Gastroesophageal sphincter (tissue), 3 donors: ENCODE data around the gene SUSD2.
"Not testable (repeated sequence)": the region's sequence is repeated elsewhere in the genome, so short reads cannot be mapped to it uniquely, and the experiment has no call there.

Source experiments
- CTCF ChIP-seq, 4 experiments: fragments of 200-600 bp in 2 of 4; fragments of 450-650 bp in 2 of 4; sonication (generic) in 1 of 4; IDR thresholded peaks; one replicate each; pipeline ENCODE4 v1.5.1; 2017 to 2019; ENCODE audit warnings: antibody characterized with exemption in 4 of 4, mild to moderate bottlenecking in 2 of 4, moderate library complexity in 2 of 4
- EP300 ChIP-seq: sonication (generic); formaldehyde crosslinking; IDR thresholded peaks from one replicate; pipeline ENCODE4 v1.6.1; 2017; ENCODE audit warnings: antibody characterized with exemption, mild to moderate bottlenecking

- not testable (repeated sequence) for TF ChIP-seq CTCF (IDR thresholded peaks at IDR 0.05); EP300
These were observed 1.6 kb downstream of the SUSD2 start for GRCh38 chr22:24182900-24183246.
